HUDEP-2 (cell line): Measurements from ENCODE around the gene OPCML.

ENCODE experiments used
- DNase-seq, 76 experiments: peaks; one replicate each; lab custom pipeline; 2025; ENCODE audit not compliant: unreplicated experiment in 76 of 76; lab: John Stamatoyannopoulos, UW

The OPCML gene

DNA sequence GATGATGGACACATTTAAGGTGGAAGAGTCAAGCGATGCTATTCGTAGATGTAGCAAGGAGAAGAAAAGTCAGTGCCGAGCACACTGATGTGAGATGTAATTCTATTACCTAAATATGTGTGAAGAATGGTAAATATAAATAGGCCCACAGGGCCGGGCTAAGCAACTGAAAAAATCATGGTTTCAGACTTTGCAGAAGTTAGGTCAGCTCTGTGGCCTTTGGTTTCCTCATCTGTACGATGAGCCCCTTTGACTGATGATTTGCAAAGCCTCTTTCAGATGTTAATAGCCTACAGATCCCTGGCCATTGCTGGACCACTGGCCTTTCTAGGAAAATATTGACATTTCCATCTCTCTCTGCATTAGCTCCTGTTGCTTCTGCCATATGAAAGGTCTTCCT, 570.8 kb downstream of the OPCML start:
- DNase-seq = no peak

- DNase-seq = no peak
Observed at GRCh38 chr11:132960273-132961078, 571.8 kb downstream of the OPCML start.

GRCh38 chr11:132959693-132960092, 572.6 kb downstream of the OPCML start:
- no peak for DNase-seq

GRCh38 chr11:132957881-132958280, 574.4 kb downstream of the OPCML start:
- no peak for DNase-seq

DNA sequence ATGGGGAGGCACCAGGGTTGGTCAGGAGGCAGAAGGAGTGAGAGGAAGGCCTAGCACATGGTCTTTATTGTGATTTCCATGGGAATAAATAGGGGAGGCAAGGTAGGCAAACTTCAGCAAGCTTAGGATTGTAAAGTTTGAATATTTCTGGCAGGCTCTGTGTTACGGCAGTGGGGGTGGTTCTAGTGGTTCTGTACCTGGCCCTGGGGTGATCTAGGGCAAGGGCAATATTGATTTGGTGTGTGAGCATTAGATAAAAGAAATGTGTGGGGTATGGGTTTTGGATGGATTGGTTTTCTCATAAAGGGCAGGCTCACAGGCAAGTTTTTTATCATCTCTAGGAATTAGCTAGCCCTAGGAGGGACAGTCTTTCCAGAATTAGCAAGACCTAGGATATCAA, 584.0 kb downstream of the OPCML start:
- DNase-seq = no peak

- DNase-seq = peak in 1 of 76 experiments; percentile 1
Observed at GRCh38 chr11:132944569-132944944, 587.7 kb downstream of the OPCML start.

DNA sequence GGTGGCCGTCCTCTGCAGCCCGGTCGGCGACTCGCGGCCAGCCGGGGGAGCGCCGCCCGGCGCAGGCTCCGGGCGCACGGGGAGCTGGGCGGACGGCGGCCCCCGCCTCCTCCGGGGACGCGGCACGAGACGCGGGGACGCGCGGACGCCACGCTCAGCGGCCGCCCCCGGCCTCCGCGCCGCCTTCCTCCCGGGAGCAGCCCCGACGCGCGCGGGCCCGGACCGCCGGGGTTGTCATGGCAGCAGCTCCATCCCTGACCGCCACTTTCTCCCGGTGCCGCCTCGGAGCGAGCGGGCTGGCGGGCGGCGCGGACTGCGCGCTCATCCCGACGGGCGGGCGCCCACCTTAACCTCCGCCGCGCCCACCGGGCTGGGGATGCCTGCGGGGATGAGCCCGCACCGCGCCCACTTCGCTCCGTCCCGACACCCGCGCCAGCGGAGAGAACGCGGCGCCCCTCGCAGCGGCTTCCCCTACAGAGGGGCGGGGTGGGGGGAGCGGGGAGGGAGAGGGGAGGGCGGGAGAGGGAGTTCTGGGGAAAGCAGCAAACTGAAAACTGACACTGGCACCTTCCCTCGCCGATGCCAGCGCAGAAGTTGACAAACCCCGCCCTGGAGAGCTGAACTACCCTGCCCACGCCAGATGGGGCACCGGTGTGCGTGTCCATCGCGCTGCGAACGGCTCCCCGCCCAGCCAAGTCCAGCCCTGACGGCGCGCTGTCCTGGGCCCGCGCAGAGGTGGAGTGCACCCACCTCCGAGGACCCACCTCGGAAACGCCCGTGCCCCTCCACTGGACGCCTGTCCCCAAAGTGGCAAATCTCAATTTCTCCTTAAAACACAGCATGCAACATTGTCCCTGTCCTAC, 588.4 kb downstream of the OPCML start:
- no peak for DNase-seq

GRCh38 chr11:132943357-132943705, 589.0 kb downstream of the OPCML start:
- DNase-seq = no peak

GRCh38 chr11:132942611-132943356, 589.5 kb downstream of the OPCML start:
- no peak for DNase-seq

GRCh38 chr11:132941761-132942160, 590.5 kb downstream of the OPCML start:
- DNase-seq = no peak

DNA sequence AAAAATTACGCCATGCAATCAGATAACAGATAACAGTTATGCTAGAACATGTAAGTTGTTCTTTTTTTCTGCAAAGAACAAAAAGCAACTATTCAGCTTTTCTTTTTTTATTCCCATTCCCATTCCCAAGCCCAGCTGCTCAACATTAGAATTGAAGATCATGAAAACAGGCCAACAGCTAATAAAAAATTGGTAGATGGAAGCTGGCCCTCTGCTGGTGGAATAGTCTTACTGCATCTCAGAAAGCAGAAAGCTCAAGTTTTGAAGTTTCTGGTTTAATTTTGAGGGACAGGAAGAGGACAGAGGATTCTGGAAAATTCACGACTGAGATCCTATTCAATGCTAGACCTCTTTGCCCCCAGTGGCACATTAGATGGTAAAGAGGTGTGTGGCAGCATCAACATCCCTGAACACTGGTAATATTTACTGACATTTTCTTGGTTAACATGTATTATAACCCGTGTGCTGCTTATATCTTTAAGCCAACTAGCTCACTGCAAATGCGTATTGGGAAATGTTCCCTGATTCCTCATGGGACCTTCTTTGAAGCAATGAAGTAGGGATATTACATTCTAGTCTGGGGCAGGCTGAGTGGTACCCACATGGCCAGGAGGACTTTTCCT, 591.2 kb downstream of the OPCML start:
- DNase-seq = peak in 5 of 76 experiments; percentile 3 to 36 (median 6)

DNA sequence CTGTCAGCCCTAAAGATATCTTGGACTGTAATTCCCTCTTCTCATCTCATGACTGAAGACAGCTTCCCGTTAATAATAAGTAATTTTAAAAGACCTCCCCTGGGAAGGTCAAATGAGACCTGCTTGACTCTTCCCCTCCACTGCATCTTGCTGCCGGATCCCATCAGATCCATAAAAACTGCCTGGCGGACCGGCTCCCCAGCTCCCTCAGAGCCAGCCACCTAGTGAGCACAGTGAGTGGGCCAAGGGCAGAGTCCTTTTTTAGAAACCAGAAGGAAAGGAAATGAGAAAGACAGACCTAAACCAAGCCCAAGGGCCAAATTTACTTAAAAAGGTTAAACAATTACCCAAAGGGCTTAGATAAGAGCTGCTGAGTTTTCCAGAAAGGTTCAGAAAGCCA, 595.3 kb downstream of the OPCML start:
- DNase-seq = no peak

GRCh38 chr11:132935383-132935782, 596.9 kb downstream of the OPCML start:
- DNase-seq = no peak

GRCh38 chr11:132933703-132934102, 598.6 kb downstream of the OPCML start:
- no peak for DNase-seq

DNA sequence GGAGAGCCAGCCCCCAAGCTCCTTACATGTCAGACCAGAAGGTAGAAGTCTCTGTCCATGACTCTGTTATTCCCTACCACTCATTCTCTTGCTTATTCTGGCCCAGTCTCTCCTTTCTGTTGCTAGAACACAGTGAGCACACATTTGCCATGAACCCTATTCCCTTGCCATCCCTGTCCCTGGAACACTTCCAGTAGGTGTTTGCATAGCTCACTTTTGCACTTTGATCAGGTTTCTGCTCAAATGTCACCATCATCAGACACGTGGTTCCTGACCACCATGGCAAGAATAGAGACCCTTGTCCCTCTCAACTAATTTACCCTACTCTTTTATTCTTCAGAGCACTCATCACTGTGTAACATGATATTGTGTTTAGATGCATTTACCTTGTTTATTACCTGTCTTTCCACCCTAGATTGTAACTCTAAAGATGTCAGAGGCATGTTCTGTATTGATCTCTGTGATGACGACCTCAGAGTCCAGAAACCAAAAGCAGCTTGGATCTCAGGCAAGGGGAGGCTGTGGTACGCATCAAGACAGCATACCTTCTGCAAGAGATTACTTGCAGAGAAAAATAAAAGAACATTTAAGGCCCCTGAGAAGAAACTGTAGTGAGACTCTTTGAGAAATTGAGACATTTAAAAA, 606.4 kb downstream of the OPCML start:
- no peak for DNase-seq

DNA sequence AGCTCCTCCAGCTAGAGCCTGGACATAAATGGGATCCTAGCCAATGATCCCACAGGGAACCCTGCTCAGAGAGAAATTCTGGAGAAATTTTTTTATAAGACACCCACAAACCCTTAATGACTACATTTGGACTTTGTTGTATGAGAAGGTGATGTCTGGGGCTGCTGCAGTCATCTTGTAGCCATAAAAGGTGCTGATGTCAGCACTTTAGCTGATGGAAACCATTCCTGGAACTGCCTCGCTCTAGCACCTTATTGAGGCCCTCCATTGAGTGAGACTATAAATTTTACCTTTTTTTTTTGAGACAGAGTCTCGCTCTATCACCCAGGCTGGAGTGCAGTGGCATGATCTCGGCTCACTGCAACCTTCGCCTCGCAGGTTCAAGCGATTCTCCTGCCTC, 610.7 kb downstream of the OPCML start:
- no peak for DNase-seq

DNA sequence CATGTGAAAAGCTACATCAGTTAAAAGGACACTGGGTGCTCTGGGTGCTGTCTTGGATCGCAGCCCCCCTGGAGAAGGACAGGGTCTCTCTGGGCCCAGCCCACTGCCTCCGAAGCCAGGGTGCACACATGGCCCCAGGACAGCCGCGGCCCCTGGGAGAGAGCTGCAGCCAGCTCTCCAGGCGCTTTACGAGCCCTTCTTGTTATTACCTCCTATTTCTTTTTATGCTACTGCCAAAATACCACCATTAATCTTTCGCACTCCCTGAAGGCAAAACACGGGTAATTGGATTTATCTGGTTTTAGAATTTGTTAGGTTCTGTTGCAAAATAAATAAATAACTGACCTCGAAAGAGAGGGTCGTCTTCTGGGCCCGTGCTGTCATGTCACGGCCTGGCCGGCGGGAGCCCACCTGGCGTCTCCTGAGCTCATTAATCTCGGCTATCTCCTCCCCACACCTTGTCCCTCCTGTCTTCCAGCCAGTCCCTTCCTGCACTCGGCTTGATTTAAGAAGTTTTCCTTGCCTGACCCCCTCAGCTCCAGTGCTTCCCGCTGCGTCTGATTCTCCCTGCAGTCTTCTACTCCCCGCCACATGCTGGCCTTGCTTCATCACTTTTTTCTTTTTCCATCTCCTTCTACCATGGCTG, 611.7 kb downstream of the OPCML start:
- no peak for DNase-seq

DNA sequence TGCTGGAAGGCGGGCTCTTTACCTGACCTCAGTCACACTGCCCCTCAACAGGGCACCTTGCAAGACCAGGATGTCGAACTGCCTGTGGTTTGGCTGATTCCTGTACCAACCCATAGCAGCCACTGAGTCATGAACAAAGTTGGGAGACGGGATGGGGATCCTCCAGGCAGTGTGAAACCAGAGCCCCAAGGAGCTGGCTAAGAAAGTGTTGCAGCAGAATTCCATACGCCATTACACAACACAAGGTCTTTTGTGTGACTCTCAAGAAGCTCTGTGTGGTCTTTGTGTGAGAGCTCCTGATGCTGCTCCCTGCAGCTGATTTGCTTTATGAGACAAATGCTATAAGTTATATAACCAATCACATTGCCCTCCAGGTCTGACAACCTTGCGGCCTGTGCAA, 617.7 kb downstream of the OPCML start:
- no peak for DNase-seq

- no peak for DNase-seq
Observed at GRCh38 chr11:132913886-132914285, 618.4 kb downstream of the OPCML start.

DNA sequence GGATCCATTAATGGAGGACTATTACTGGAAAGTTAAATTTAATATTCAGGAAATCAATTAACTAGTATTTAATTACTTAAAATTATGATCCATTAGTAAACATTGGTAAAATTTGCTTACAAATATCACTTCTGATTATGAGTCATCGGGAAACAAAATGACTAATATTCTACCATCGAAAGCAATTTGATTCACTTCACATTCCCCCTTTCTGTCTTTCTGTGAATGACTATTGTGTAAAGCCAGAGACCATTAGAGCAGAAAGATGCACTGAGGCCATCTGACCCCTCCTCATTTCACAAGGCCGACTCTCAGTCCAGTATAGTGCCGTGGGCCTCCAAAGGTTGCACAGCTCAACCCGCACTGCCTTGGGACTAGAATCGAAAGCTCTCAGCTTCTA, 619.0 kb downstream of the OPCML start:
- DNase-seq = no peak
